SK-N-SH treated with all-trans-retinoic acid at 6 μM for 48 hours (cell line): ENCODE measurements around the gene ARHGAP30.

Source experiments
- ATAC-seq: fragments of 200-7000 bp; cut with Tn5 transposase; 3 replicates; pipeline ENCODE4 v1.9.1; 2020; ENCODE audit warnings: mild to moderate bottlenecking, moderate library complexity
- ARNTL ChIP-seq: fragments of 450-650 bp; formaldehyde crosslinking; IDR thresholded peaks from 2 replicates; pipeline ENCODE4 v1.5.0; 2020; ENCODE audit warnings: low read depth, mild to moderate bottlenecking, moderate library complexity, borderline replicate concordance
- BACH2 ChIP-seq: fragments of 250-450 bp; sonication (Bioruptor Pico); IDR thresholded peaks from 2 replicates; pipeline ENCODE4 v1.9.0; 2021; ENCODE audit warnings: mild to moderate bottlenecking, borderline replicate concordance
- CREB5 ChIP-seq: fragments of 250-450 bp; sonication (Bioruptor Pico); IDR thresholded peaks from 2 replicates; pipeline ENCODE4 v1.5.1; 2020; ENCODE audit warnings: low read depth, mild to moderate bottlenecking, moderate library complexity
- CSDC2 ChIP-seq: fragments of 250-450 bp; sonication (Bioruptor Pico); IDR thresholded peaks from 2 replicates; pipeline ENCODE4 v1.5.0; 2020; ENCODE audit warnings: mild to moderate bottlenecking, moderate library complexity
- CSRNP3 ChIP-seq: fragments of 250-450 bp; sonication (Bioruptor Pico); IDR thresholded peaks from 2 replicates; pipeline ENCODE4 v1.5.1; 2021; ENCODE audit warnings: mild to moderate bottlenecking, moderate library complexity
- ESRRG ChIP-seq: fragments of 250-450 bp; sonication (Bioruptor Pico); IDR thresholded peaks from 2 replicates; pipeline ENCODE4 v1.6.1; 2021; ENCODE audit warnings: mild to moderate bottlenecking
- GLIS3 ChIP-seq: fragments of 250-450 bp; sonication (Bioruptor Pico); IDR thresholded peaks from 2 replicates; pipeline ENCODE4 v1.5.0; 2020; ENCODE audit warnings: mild to moderate bottlenecking, moderate library complexity
- ISL1 ChIP-seq: fragments of 250-450 bp; sonication (Bioruptor Pico); IDR thresholded peaks from 2 replicates; pipeline ENCODE4 v2.1.2; 2022; ENCODE audit warnings: mild to moderate bottlenecking, moderate library complexity
- OSR1 ChIP-seq: fragments of 250-450 bp; sonication (Bioruptor Pico); IDR thresholded peaks from 2 replicates; pipeline ENCODE4 v1.8.0; 2022; ENCODE audit warnings: moderate library complexity, mild to moderate bottlenecking, inconsistent platforms
- POU6F1 ChIP-seq: fragments of 250-450 bp; sonication (Bioruptor Pico); IDR thresholded peaks from 2 replicates; pipeline ENCODE4 v1.8.0; 2021; ENCODE audit warnings: low read depth, mild to moderate bottlenecking, moderate library complexity, borderline replicate concordance
- PPARA ChIP-seq: fragments of 250-450 bp; sonication (Bioruptor Pico); IDR thresholded peaks from 2 replicates; pipeline ENCODE4 v1.5.0; 2020; ENCODE audit warnings: mild to moderate bottlenecking, borderline replicate concordance
- RARB ChIP-seq: fragments of 250-450 bp; sonication (Bioruptor Pico); IDR thresholded peaks from 2 replicates; pipeline ENCODE4 v1.8.0; 2021; ENCODE audit warnings: mild to moderate bottlenecking, moderate library complexity
- SNAI2 ChIP-seq: fragments of 250-450 bp; sonication (Bioruptor Pico); IDR thresholded peaks from 2 replicates; pipeline ENCODE4 v1.5.0; 2020; ENCODE audit warnings: mild to moderate bottlenecking, moderate library complexity
- TCF4 ChIP-seq: fragments of 250-450 bp; sonication (Bioruptor Pico); IDR thresholded peaks from 2 replicates; pipeline ENCODE4 v1.8.0; 2021; ENCODE audit warnings: mild to moderate bottlenecking, moderate library complexity, borderline replicate concordance
- TOX ChIP-seq: fragments of 250-450 bp; sonication (Bioruptor Pico); IDR thresholded peaks from 2 replicates; pipeline ENCODE4 v1.8.0; 2021; ENCODE audit warnings: mild to moderate bottlenecking, moderate library complexity, borderline replicate concordance
- ZC3H10 ChIP-seq: fragments of 250-450 bp; sonication (Bioruptor Pico); IDR thresholded peaks from 2 replicates; pipeline ENCODE4 v1.5.1; 2021; ENCODE audit warnings: mild to moderate bottlenecking, moderate library complexity
- ZFP30 ChIP-seq: fragments of 450-650 bp; formaldehyde crosslinking; IDR thresholded peaks from 2 replicates; pipeline ENCODE4 v1.5.0; 2022; ENCODE audit warnings: mild to moderate bottlenecking, moderate library complexity
- ZNF565 ChIP-seq: fragments of 450-650 bp; formaldehyde crosslinking; conservative IDR thresholded peaks from 2 replicates; pipeline ENCODE4 v1.5.0; 2020; ENCODE audit warnings: low read depth, mild to moderate bottlenecking, moderate library complexity
- ZNF70 ChIP-seq: fragments of 450-650 bp; formaldehyde crosslinking; IDR thresholded peaks from 2 replicates; pipeline ENCODE4 v1.5.0; 2020; ENCODE audit warnings: mild to moderate bottlenecking, moderate library complexity
- ZNF8 ChIP-seq: fragments of 450-650 bp; formaldehyde crosslinking; IDR thresholded peaks from 2 replicates; pipeline ENCODE4 v1.5.0; 2020; ENCODE audit warnings: mild to moderate bottlenecking, moderate library complexity
- TF ChIP-seq, protein P1 (sequence below): fragments of 250-450 bp; sonication (Bioruptor Pico); IDR thresholded peaks from 2 replicates; pipeline ENCODE4 v1.5.0; 2020; ENCODE audit warnings: mild to moderate bottlenecking, moderate library complexity

The ARHGAP30 gene

GRCh38 chr1:161006563-161006962, 63.1 kb downstream of the ARHGAP30 start:
- no peak for ATAC-seq
- TF ChIP-seq BACH2 (CRISPR knock-in tag) (no peak), PPARA (CRISPR knock-in tag) (no peak), GLIS3 (no peak), CREB5 (CRISPR knock-in tag) (no peak), ARNTL (CRISPR knock-in tag) (no peak), OSR1 (no peak), ZNF565 (CRISPR knock-in tag) (no peak), TOX (CRISPR knock-in tag) (no peak), SNAI2 (no peak), ZNF70 (CRISPR knock-in tag) (no peak), ZNF8 (CRISPR knock-in tag) (no peak), CSDC2 (CRISPR knock-in tag) (no peak), ZC3H10 (CRISPR knock-in tag) (no peak), TCF4 (CRISPR knock-in tag) (no peak), ESRRG (CRISPR knock-in tag) (no peak), RARB (CRISPR knock-in tag) (no peak)
- TF ChIP-seq, protein P1, sequence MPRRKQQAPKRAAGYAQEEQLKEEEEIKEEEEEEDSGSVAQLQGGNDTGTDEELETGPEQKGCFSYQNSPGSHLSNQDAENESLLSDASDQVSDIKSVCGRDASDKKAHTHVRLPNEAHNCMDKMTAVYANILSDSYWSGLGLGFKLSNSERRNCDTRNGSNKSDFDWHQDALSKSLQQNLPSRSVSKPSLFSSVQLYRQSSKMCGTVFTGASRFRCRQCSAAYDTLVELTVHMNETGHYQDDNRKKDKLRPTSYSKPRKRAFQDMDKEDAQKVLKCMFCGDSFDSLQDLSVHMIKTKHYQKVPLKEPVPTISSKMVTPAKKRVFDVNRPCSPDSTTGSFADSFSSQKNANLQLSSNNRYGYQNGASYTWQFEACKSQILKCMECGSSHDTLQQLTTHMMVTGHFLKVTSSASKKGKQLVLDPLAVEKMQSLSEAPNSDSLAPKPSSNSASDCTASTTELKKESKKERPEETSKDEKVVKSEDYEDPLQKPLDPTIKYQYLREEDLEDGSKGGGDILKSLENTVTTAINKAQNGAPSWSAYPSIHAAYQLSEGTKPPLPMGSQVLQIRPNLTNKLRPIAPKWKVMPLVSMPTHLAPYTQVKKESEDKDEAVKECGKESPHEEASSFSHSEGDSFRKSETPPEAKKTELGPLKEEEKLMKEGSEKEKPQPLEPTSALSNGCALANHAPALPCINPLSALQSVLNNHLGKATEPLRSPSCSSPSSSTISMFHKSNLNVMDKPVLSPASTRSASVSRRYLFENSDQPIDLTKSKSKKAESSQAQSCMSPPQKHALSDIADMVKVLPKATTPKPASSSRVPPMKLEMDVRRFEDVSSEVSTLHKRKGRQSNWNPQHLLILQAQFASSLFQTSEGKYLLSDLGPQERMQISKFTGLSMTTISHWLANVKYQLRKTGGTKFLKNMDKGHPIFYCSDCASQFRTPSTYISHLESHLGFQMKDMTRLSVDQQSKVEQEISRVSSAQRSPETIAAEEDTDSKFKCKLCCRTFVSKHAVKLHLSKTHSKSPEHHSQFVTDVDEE (CRISPR knock-in tag) = no peak
- TF ChIP-seq, all 23 proteins: peak for 0

GRCh38 chr1:161001525-161001924, 68.2 kb downstream of the ARHGAP30 start:
- no peak for TF ChIP-seq RARB (CRISPR knock-in tag)
- no peak for TF ChIP-seq ZC3H10 (CRISPR knock-in tag)
- TF ChIP-seq POU6F1 (CRISPR knock-in tag) = no peak
- no peak for TF ChIP-seq ARNTL (CRISPR knock-in tag)
- TF ChIP-seq ZNF8 (CRISPR knock-in tag) = no peak
- no peak for TF ChIP-seq ISL1 (CRISPR knock-in tag)
- no peak for TF ChIP-seq BACH2 (CRISPR knock-in tag)
- TF ChIP-seq SNAI2 = no peak
- TF ChIP-seq ZFP30 (CRISPR knock-in tag) = no peak
- no peak for TF ChIP-seq CSRNP3 (CRISPR knock-in tag)
- TF ChIP-seq, protein P1 (CRISPR knock-in tag) = no peak
- TF ChIP-seq ZNF70 (CRISPR knock-in tag) = no peak
- TF ChIP-seq CSDC2 (CRISPR knock-in tag) = no peak
- no peak for ATAC-seq
